ENCODE data around the gene CHD9. TPM values are rescaled to one million over a fixed set of nuclear protein-coding genes. Genes with fewer than 3 reads are reported as not detected.

The CHD9 gene
- total and polyA plus RNA-seq, 4 donors, result 6.2 to 46.6 (median 32.5) TPM

GRCh38 chr16:53285236-53285635 lies 230.4 kb downstream of the CHD9 start:
- Histone ChIP-seq H3K27ac (ENCODE audit: low read depth in 1 of 2, low read length in 2 of 2) (no peak overlapping the region), H3K27me3 (ENCODE audit: control insufficient read depth in 4 of 4, insufficient read depth in 4 of 4, low read length in 3 of 4) (no peaks in the 10 kb centered on the region), H3K9ac (ENCODE audit: low read depth in 1 of 2, low read length in 2 of 2) (no peak overlapping the region), H3K4me3 (ENCODE audit: low read depth in 1 of 3, low read length in 3 of 3) (no peak overlapping the region), H3K4me1 (ENCODE audit: control insufficient read depth in 4 of 4, insufficient read depth in 4 of 4, low read length in 3 of 4) (peaks cover 0 to 3% (median 1%) of the 10 kb centered on the region in 4 donors), H3K9me3 (ENCODE audit: control insufficient read depth in 4 of 4, low read length in 3 of 4) (no peaks in the 10 kb centered on the region), H3K36me3 (ENCODE audit: control insufficient read depth in 4 of 4, insufficient read depth in 3 of 4, low read depth in 1 of 4, low read length in 3 of 4) (peaks cover 9 to 47% (median 25%) of the 10 kb centered on the region in 4 donors)
- TF ChIP-seq, protein P1, sequence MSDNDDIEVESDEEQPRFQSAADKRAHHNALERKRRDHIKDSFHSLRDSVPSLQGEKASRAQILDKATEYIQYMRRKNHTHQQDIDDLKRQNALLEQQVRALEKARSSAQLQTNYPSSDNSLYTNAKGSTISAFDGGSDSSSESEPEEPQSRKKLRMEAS (IDR thresholded peaks at IDR 0.05), result no peak
- DNase-seq (ENCODE audit: low spot score), result no peak
- WGBS, result 87% methylated on average over 2 of the region's 2 CpGs

- H3K9me3 ChIP-seq (ENCODE audit: control insufficient read depth in 4 of 4, low read length in 3 of 4), result no peaks in the 10 kb centered on the region
- H3K9ac ChIP-seq (ENCODE audit: low read depth in 1 of 2, low read length in 2 of 2), result no peak overlapping the region
- peaks cover 12 to 63% (median 48%) of the 10 kb centered on the region in 4 donors for H3K36me3 ChIP-seq (ENCODE audit: control insufficient read depth in 4 of 4, insufficient read depth in 3 of 4, low read depth in 1 of 4, low read length in 3 of 4)
- H3K4me3 ChIP-seq (ENCODE audit: low read depth in 1 of 3, low read length in 3 of 3), result no peak overlapping the region
- H3K27ac ChIP-seq (ENCODE audit: low read depth in 1 of 2, low read length in 2 of 2), result no peak overlapping the region
- H3K4me1 ChIP-seq (ENCODE audit: control insufficient read depth in 4 of 4, insufficient read depth in 4 of 4, low read length in 3 of 4), result no peaks in the 10 kb centered on the region
- no peaks in the 10 kb centered on the region for H3K27me3 ChIP-seq (ENCODE audit: control insufficient read depth in 4 of 4, insufficient read depth in 4 of 4, low read length in 3 of 4)
- 98% methylated on average over 5 of the region's 5 CpGs for WGBS
- no peak for DNase-seq (ENCODE audit: low spot score)
- no peak for TF ChIP-seq ATF3 (IDR thresholded peaks at IDR 0.05)
- no peak for TF ChIP-seq YY1 (IDR thresholded peaks at IDR 0.05)
- TF ChIP-seq HNF4A (conservative IDR thresholded peaks at IDR 0.05), result no peak
- TF ChIP-seq, protein P2, sequence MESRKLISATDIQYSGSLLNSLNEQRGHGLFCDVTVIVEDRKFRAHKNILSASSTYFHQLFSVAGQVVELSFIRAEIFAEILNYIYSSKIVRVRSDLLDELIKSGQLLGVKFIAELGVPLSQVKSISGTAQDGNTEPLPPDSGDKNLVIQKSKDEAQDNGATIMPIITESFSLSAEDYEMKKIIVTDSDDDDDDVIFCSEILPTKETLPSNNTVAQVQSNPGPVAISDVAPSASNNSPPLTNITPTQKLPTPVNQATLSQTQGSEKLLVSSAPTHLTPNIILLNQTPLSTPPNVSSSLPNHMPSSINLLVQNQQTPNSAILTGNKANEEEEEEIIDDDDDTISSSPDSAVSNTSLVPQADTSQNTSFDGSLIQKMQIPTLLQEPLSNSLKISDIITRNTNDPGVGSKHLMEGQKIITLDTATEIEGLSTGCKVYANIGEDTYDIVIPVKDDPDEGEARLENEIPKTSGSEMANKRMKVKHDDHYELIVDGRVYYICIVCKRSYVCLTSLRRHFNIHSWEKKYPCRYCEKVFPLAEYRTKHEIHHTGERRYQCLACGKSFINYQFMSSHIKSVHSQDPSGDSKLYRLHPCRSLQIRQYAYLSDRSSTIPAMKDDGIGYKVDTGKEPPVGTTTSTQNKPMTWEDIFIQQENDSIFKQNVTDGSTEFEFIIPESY (IDR thresholded peaks at IDR 0.05), result no peak
- no peak for TF ChIP-seq GABPA (IDR thresholded peaks at IDR 0.05 in 1 of 2, conservative IDR thresholded peaks at IDR 0.05 in 1 of 2)
- no peak for TF ChIP-seq JUND (IDR thresholded peaks at IDR 0.05)
- TF ChIP-seq, protein P1 (IDR thresholded peaks at IDR 0.05), result no peak
These were observed 235.7 kb downstream of the CHD9 start for GRCh38 chr16:53290520-53290919.

DNA sequence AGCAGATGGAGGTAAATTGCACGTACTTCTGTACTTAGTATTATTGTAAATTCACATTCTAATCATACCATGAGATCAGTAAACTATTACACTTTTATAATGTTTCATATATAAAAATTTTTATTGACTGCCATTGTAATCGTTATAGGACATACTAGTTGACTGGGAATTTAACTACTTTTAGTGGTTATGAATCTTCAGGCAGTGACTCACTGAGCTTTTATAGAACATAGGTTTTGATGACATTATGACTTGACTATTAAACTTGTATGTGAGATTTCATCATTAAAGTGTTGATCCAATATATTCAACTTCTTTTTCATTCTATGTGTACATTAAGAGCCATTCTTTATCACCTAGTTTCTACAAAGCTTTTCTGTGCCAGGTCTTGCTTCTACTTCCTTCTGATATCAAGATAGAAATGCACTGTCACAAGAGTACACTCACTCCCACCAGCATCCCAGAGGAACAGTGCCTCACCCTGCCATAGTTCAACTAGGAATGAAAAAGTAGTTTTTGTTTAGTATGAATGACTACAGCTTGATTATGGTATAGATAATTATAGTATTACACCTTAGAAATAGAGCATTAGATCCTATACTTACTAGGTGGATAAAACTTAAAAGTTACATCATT lies 237.1 kb downstream of the CHD9 start:
- H3K4me3 ChIP-seq (ENCODE audit: low read depth in 1 of 3, low read length in 3 of 3), result no peak overlapping the region
- H3K27ac ChIP-seq (ENCODE audit: low read depth in 1 of 2, low read length in 2 of 2), result no peak overlapping the region
- DNase-seq (ENCODE audit: low spot score), result no peak
- TF ChIP-seq EGR1 (IDR thresholded peaks at IDR 0.05; ENCODE audit: low read depth in 2 of 2) (no peak), RXRA (IDR thresholded peaks at IDR 0.05) (no peak), REST (IDR thresholded peaks at IDR 0.05) (no peak), ATF3 (IDR thresholded peaks at IDR 0.05) (no peak), TAF1 (conservative IDR thresholded peaks at IDR 0.05) (no peak), JUND (IDR thresholded peaks at IDR 0.05) (no peak), NR2F2 (IDR thresholded peaks at IDR 0.05) (no peak), GABPA (IDR thresholded peaks at IDR 0.05 in 1 of 2, conservative IDR thresholded peaks at IDR 0.05 in 1 of 2) (no peak), HNF4G (IDR thresholded peaks at IDR 0.05) (no peak)
- TF ChIP-seq, protein P1 (IDR thresholded peaks at IDR 0.05), result no peak
- 63% methylated on average over 2 of the region's 2 CpGs for WGBS
- no peak overlapping the region for H3K9ac ChIP-seq (ENCODE audit: low read depth in 1 of 2, low read length in 2 of 2)
- H3K9me3 ChIP-seq (ENCODE audit: control insufficient read depth in 4 of 4, low read length in 3 of 4), result no peaks in the 10 kb centered on the region
- H3K27me3 ChIP-seq (ENCODE audit: control insufficient read depth in 4 of 4, insufficient read depth in 4 of 4, low read length in 3 of 4), result no peaks in the 10 kb centered on the region
- H3K36me3 ChIP-seq (ENCODE audit: control insufficient read depth in 4 of 4, insufficient read depth in 3 of 4, low read depth in 1 of 4, low read length in 3 of 4), result peaks cover 11 to 58% (median 47%) of the 10 kb centered on the region in 4 donors
- no peaks in the 10 kb centered on the region for H3K4me1 ChIP-seq (ENCODE audit: control insufficient read depth in 4 of 4, insufficient read depth in 4 of 4, low read length in 3 of 4)

All from liver (tissue), 9 donors.